Psoas muscle (tissue), 8 donors: ENCODE results near the gene KNTC1. TPM values are rescaled to one million over a fixed set of nuclear protein-coding genes. Genes with fewer than 3 reads are reported as not detected.
"Not testable (repeated sequence)": the region's sequence is repeated elsewhere in the genome, so short reads cannot be mapped to it uniquely, and the experiment has no call there.

Source experiments
- ATAC-seq, 4 donors: fragments of 200-7000 bp; cut with Tn5 transposase; one replicate each; pipeline ENCODE4 v1.9.1; 2020; ENCODE audit warnings: moderate library complexity in 3 of 4, mild to moderate bottlenecking in 2 of 4
- DNase-seq, 2 donors: peaks; one replicate each; pipeline ENCODE4 v3.0.0-alpha.2; 2020
- H3K27ac ChIP-seq: fragments of 200-600 bp; one replicate; pipeline ENCODE4 v1.8.0; 2022
- H3K27me3 ChIP-seq, 3 donors: fragments of 200-600 bp in 1 of 3; one replicate each; pipeline versions ENCODE4 v1.6.1 to v1.8.0; 2013 to 2022; ENCODE audit warnings: low read length in 2 of 3, mild to moderate bottlenecking in 2 of 3, moderate library complexity in 1 of 3; ENCODE audit not compliant: insufficient read depth in 3 of 3
- H3K36me3 ChIP-seq, 2 donors: fragments of 200-600 bp in 1 of 2; one replicate each; pipeline versions ENCODE4 v1.6.1 to v1.8.0; 2013 to 2022; ENCODE audit warnings: low read depth in 1 of 2, mild to moderate bottlenecking in 1 of 2, moderate library complexity in 1 of 2; ENCODE audit not compliant: insufficient read depth in 1 of 2
- H3K4me1 ChIP-seq: fragments of 200-600 bp; one replicate; pipeline ENCODE4 v1.8.0; 2022
- H3K4me3 ChIP-seq: fragments of 200-600 bp; one replicate; pipeline ENCODE4 v1.8.0; 2022; ENCODE audit warnings: mild to moderate bottlenecking
- H3K9me3 ChIP-seq: fragments of 200-600 bp; one replicate; pipeline ENCODE4 v1.8.0; 2022
- CTCF ChIP-seq: fragments of 200-600 bp; IDR thresholded peaks from one replicate; pipeline ENCODE4 v1.8.0; 2022; ENCODE audit warnings: antibody characterized with exemption
- WGBS, 3 donors: extraction: QIAGEN DNeasy Blood & Tissue Kit; methylation state at CpG; one replicate each; pipeline versions ENCODE4 v1.1.6 to v1.1.7; 2013; 5-methylcytosine and 5-hydroxymethylcytosine counted together
- intact Hi-C, 2 donors: fragments of 100-400 bp; cut with DNase I; formaldehyde crosslinking; loops; one replicate each; pipeline versions ENCODE4 v1.11.0 to v1.14.2; 2022
- polyA plus RNA-seq, 3 donors: library from polyadenylated mRNA; stranded (reverse); fragments of 200-250 nt; gene quantifications; one replicate each; pipeline ENCODE4 v1.2.3, GENCODE V29; 2013
- total RNA-seq, 4 donors: library from RNA; stranded (reverse); fragmentation: NEBNext Ultra II Directional in 2 of 4; extraction: Animal tissue kit (Norgen Biotek cat#: 25700) in 2 of 4; gene quantifications; one replicate each; pipeline versions ENCODE4 v1.2.1 to v1.2.4, GENCODE V29; 2021 to 2023
- donor health status: healthy with polysubstance abuse.
- donor health status: DM: no; HTN: no; CAD: no; lungs with moderate emphysema.
- donor health status: Bipolar disorder and iron deficiency.
- donor health status: healthy.
- donor health status: DM: yes; HTN: yes; CAD: no.
- donor health status: DM: no; HTN: no; CAD: no.
- donor health status: DM: no; HTN: no; CAD: no.
- donor health status: DM: yes; HTN: yes; CAD: no.

The KNTC1 gene
- total and polyA plus RNA-seq, 7 donors: 1.5 to 3.3 (median 2.0) TPM

- Histone ChIP-seq H3K4me1 (no peaks in the 10 kb centered on the region), H3K27ac (no peak overlapping the region), H3K27me3 (no peaks in the 10 kb centered on the region), H3K9me3 (no peaks in the 10 kb centered on the region), H3K36me3 (peaks cover 0 to 25% of the 10 kb centered on the region in 2 donors), H3K4me3 (no peak overlapping the region)
- no peak for ATAC-seq
- no peak for DNase-seq
- 95 to 98% (median 96%) methylated on average over 3 of the region's 3 CpGs for WGBS, 3 donors
- intact Hi-C loops: no loop called here
- no peak for TF ChIP-seq CTCF
These were observed 33.1 kb downstream of the KNTC1 start for GRCh38 chr12:122560138-122560537.

- ATAC-seq: no peak
- peaks cover 0 to 15% of the 10 kb centered on the region in 2 donors for H3K36me3 ChIP-seq
- H3K27me3 ChIP-seq: no peaks in the 10 kb centered on the region
- H3K4me3 ChIP-seq: no peak overlapping the region
- no peak for DNase-seq
- H3K27ac ChIP-seq: no peak overlapping the region
- WGBS, 3 donors: 96 to 97% (median 97%) methylated on average over 4 of the region's 4 CpGs
- intact Hi-C loops: no loop called here
- no peaks in the 10 kb centered on the region for H3K4me1 ChIP-seq
- TF ChIP-seq CTCF: no peak
- no peaks in the 10 kb centered on the region for H3K9me3 ChIP-seq
These were observed 36.3 kb downstream of the KNTC1 start for GRCh38 chr12:122563361-122563760.

- 95 to 99% (median 97%) methylated on average over 5 of the region's 5 CpGs for WGBS, 3 donors
- H3K4me1 ChIP-seq, H3K27me3 ChIP-seq, H3K4me3 ChIP-seq, intact Hi-C loops, ATAC-seq, H3K27ac ChIP-seq, DNase-seq, H3K9me3 ChIP-seq: not testable (repeated sequence)
- H3K36me3 ChIP-seq: peaks cover 0 to 21% of the 10 kb centered on the region in 2 donors
These were observed 39.8 kb downstream of the KNTC1 start for GRCh38 chr12:122566816-122567215.

- Histone ChIP-seq H3K36me3 (peaks cover 0 to 7% of the 10 kb centered on the region in 2 donors), H3K4me3 (no peak overlapping the region), H3K4me1 (no peaks in the 10 kb centered on the region), H3K27ac (no peak overlapping the region), H3K9me3 (no peaks in the 10 kb centered on the region), H3K27me3 (no peaks in the 10 kb centered on the region)
- intact Hi-C loops: no loop called here
- ATAC-seq (no peak), DNase-seq (no peak)
- 97 to 99% (median 99%) methylated on average over 5 of the region's 5 CpGs for WGBS, 3 donors
- no peak for TF ChIP-seq CTCF
These were observed 42.2 kb downstream of the KNTC1 start for GRCh38 chr12:122569288-122569687.

- H3K36me3 ChIP-seq: peaks cover 0 to 14% of the 10 kb centered on the region in 2 donors
- intact Hi-C loops, H3K4me3 ChIP-seq, H3K9me3 ChIP-seq, H3K27me3 ChIP-seq, ATAC-seq, H3K27ac ChIP-seq, DNase-seq, H3K4me1 ChIP-seq: not testable (repeated sequence)
- WGBS, 3 donors: 91 to 97% (median 92%) methylated on average over 3 of the region's 3 CpGs
These were observed 43.0 kb downstream of the KNTC1 start for GRCh38 chr12:122570006-122570405.

- Histone ChIP-seq H3K9me3 (no peaks in the 10 kb centered on the region), H3K27me3 (no peaks in the 10 kb centered on the region), H3K36me3 (peaks cover 0 to 25% of the 10 kb centered on the region in 2 donors), H3K4me1 (no peaks in the 10 kb centered on the region), H3K4me3 (no peak overlapping the region), H3K27ac (no peak overlapping the region)
- no peak for TF ChIP-seq CTCF
- ATAC-seq (no peak), DNase-seq (no peak)
- WGBS, 3 donors: 54 to 90% (median 61%) methylated on average over 6 of the region's 6 CpGs
- intact Hi-C loops: no loop called here
These were observed 44.8 kb downstream of the KNTC1 start for GRCh38 chr12:122571821-122572220.

- H3K4me3 ChIP-seq, DNase-seq, H3K4me1 ChIP-seq, ATAC-seq, H3K9me3 ChIP-seq, intact Hi-C loops, H3K27ac ChIP-seq, H3K27me3 ChIP-seq: not testable (repeated sequence)
- peaks cover 0 to 21% of the 10 kb centered on the region in 2 donors for H3K36me3 ChIP-seq
- 91 to 96% (median 96%) methylated on average over 2 of the region's 2 CpGs for WGBS, 3 donors
These were observed 56.2 kb downstream of the KNTC1 start for GRCh38 chr12:122583294-122583693.
